Right lobe of liver (tissue), 6 donors: ENCODE results near the gene GPX7. TPM values are rescaled to one million over a fixed set of nuclear protein-coding genes. Genes with fewer than 3 reads are reported as not detected.
A peak's percentile ranks its signal among the peaks of the same experiment; 100 is the strongest.

ENCODE experiments used
- ATAC-seq, 4 donors: fragments of 200-7000 bp; cut with Tn5 transposase; one replicate each; pipeline ENCODE4 v1.9.1; 2020; ENCODE audit warnings: mild to moderate bottlenecking in 4 of 4, moderate library complexity in 4 of 4
- DNase-seq, 3 donors: peaks; one replicate each; pipeline ENCODE4 v3.0.0-alpha.2; 2020
- H3K27ac ChIP-seq, 3 donors: fragments of 200-600 bp; one replicate each; pipeline ENCODE4 v1.8.0; 2022
- H3K27me3 ChIP-seq, 2 donors: fragments of 200-600 bp; one replicate each; pipeline ENCODE4 v1.8.0; 2022
- H3K36me3 ChIP-seq, 4 donors: fragments of 200-600 bp; sonication (generic) in 1 of 4; one replicate each; pipeline versions ENCODE4 v1.5.1 to v1.8.0; 2017 to 2022; ENCODE audit warnings: control low read depth in 1 of 4
- H3K4me1 ChIP-seq, 4 donors: fragments of 200-600 bp; sonication (generic) in 1 of 4; one replicate each; pipeline versions ENCODE4 v1.5.1 to v1.8.0; 2017 to 2022; ENCODE audit warnings: control low read depth in 1 of 4
- H3K4me3 ChIP-seq, 3 donors: fragments of 200-600 bp; one replicate each; pipeline ENCODE4 v1.8.0; 2022
- H3K9me3 ChIP-seq, 4 donors: fragments of 200-600 bp; sonication (generic) in 1 of 4; one replicate each; pipeline versions ENCODE4 v1.5.1 to v1.8.0; 2017 to 2022; ENCODE audit warnings: control low read depth in 1 of 4
- POLR2A ChIP-seq: fragments of 450-650 bp; IDR thresholded peaks from one replicate; pipeline ENCODE4 v1.6.1; 2017; ENCODE audit warnings: antibody characterized with exemption, mild to moderate bottlenecking
- WGBS: methylation state at CpG from one replicate; pipeline ENCODE4 v1.1.6; 2018; ENCODE audit warnings: low coverage, low lambda C conversion rate; ENCODE audit not compliant: insufficient coverage; ENCODE audit errors: missing lambda C conversion rate; 5-methylcytosine and 5-hydroxymethylcytosine counted together
- intact Hi-C, 2 donors: fragments of 100-400 bp; cut with DNase I; formaldehyde crosslinking; loops; one replicate each; pipeline versions ENCODE4 v1.11.2 to v1.14.1; 2022
- total RNA-seq, 6 experiments: library from RNA; depleted of rRNA in 2 of 6; stranded (reverse); fragments of >200 nt in 2 of 6; fragmentation: NEBNext Ultra II Directional in 3 of 6; extraction: Animal tissue kit (Norgen Biotek cat#: 25700) in 3 of 6; gene quantifications; one replicate each; pipeline versions ENCODE4 v1.1.0 to v1.2.4, GENCODE V29; 2016 to 2023
- TF ChIP-seq, protein P1 (sequence below), 4 donors: fragments of 200-600 bp in 3 of 4; fragments of 450-650 bp in 1 of 4; IDR thresholded peaks; one replicate each; pipeline versions ENCODE4 v1.5.1 to v1.8.0; 2016 to 2022; ENCODE audit warnings: antibody characterized with exemption in 4 of 4, mild to moderate bottlenecking in 2 of 4
- donor health status: DM: no; HTN: yes; CAD: no.
- donor health status: DM: no; HTN: no; CAD: no.
- donor health status: DM: no; HTN: no; CAD: no.
- donor health status: DM: no; HTN: yes; CAD: no.
- donor health status: DM: no; HTN: yes; CAD: no.

GPX7 gene
- total RNA-seq, 6 experiments from 2014 or later, result 1.6 to 4.3 (median 2.7) TPM

DNA sequence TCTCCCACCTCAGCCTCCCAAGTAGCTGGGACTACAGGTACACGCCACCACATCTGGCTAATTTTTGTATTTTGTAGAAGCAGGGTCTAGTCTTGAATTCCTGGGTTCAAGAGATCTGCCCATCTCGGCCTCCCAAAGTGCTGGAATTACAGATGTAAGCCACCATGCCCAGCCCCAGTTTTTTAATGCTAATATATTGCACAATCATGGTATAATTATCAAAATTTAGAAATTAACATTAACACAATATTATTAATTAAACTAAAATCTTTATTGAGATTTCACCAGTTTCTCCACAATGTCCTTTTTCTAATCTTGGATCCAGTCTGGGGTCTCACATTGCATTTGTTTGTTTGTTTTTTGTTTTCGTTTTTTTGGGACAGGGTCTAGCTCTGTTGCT is 21.9 kb upstream of the GPX7 start:
- no peak overlapping the region for H3K27ac ChIP-seq
- no peaks in the 10 kb centered on the region for H3K4me1 ChIP-seq
- no peaks in the 10 kb centered on the region for H3K9me3 ChIP-seq
- no peak for ATAC-seq
- WGBS, result 42% methylated on average over 2 of the region's 3 CpGs
- intact Hi-C loops, result no loop called here
- H3K36me3 ChIP-seq, result no peaks in the 10 kb centered on the region
- H3K27me3 ChIP-seq, result no peaks in the 10 kb centered on the region
- TF ChIP-seq, protein P1, sequence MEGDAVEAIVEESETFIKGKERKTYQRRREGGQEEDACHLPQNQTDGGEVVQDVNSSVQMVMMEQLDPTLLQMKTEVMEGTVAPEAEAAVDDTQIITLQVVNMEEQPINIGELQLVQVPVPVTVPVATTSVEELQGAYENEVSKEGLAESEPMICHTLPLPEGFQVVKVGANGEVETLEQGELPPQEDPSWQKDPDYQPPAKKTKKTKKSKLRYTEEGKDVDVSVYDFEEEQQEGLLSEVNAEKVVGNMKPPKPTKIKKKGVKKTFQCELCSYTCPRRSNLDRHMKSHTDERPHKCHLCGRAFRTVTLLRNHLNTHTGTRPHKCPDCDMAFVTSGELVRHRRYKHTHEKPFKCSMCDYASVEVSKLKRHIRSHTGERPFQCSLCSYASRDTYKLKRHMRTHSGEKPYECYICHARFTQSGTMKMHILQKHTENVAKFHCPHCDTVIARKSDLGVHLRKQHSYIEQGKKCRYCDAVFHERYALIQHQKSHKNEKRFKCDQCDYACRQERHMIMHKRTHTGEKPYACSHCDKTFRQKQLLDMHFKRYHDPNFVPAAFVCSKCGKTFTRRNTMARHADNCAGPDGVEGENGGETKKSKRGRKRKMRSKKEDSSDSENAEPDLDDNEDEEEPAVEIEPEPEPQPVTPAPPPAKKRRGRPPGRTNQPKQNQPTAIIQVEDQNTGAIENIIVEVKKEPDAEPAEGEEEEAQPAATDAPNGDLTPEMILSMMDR (IDR thresholded peaks at IDR 0.05), result no peak
- TF ChIP-seq POLR2A, result no peak
- DNase-seq, result no peak
- no peak overlapping the region for H3K4me3 ChIP-seq

DNA sequence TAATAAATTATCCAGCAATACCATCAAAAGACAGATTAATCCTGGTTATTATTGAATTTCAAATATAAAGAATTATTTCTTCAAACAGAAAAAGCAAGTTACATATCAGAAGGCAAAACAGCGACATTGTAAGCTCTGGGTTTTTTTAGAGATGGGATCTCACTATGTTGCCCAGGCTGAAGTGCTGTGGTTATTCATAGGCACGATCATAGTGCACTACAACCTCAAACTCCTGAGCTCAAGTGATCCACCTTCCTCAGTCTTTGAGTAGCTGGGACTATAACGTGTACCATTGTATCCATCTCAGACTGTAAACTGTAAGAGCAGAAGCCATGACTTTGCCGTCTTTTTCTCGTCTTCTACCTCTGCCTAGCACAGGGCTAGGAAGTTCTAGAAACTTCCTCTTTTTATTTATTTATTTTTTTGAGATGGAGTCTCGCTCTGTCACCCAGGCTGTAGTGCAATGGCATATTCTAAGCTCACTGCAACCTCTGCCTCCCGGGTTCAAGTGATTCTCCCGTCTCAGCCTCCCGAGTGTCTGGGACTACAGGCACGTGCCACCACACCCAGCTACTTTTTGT is 20.0 kb upstream of the GPX7 start:
- intact Hi-C loops, result no loop called here
- Histone ChIP-seq H3K4me1 (no peaks in the 10 kb centered on the region), H3K9me3 (no peaks in the 10 kb centered on the region), H3K4me3 (no peak overlapping the region), H3K36me3 (no peaks in the 10 kb centered on the region), H3K27ac (no peak overlapping the region), H3K27me3 (no peaks in the 10 kb centered on the region)
- WGBS, result 89% methylated on average over 10 of the region's 10 CpGs
- DNase-seq (no peak), ATAC-seq (no peak)
- TF ChIP-seq POLR2A, result no peak
- TF ChIP-seq, protein P1 (IDR thresholded peaks at IDR 0.05), result no peak

DNA sequence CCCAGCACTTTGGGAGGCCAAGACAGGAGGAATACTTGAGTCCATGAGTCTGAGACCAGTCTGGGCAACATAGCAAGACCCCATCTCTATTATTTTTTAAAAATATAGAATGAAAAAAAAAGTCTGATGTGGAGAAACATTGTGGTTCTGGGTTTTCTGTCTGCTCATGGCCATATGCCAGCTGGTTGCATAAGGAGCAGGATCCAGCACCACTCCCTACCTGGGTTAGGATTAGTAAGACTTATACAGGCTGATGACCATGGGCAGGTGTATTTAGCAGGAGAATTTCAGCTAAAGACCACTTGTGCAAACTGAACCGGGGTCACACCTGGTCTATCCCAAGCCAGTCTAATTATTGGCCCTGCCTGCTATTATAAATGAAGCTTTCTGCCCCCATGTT is 16.7 kb upstream of the GPX7 start:
- Histone ChIP-seq H3K36me3 (no peaks in the 10 kb centered on the region), H3K4me1 (no peaks in the 10 kb centered on the region), H3K27me3 (no peaks in the 10 kb centered on the region), H3K9me3 (no peaks in the 10 kb centered on the region), H3K4me3 (no peak overlapping the region), H3K27ac (no peak overlapping the region)
- TF ChIP-seq POLR2A, result no peak
- TF ChIP-seq, protein P1 (IDR thresholded peaks at IDR 0.05), result no peak
- 80% methylated on average over 1 of the region's 1 CpG for WGBS
- intact Hi-C loops, result no loop called here
- ATAC-seq (peak in 2 of 4 donors; percentile 46 to 57), DNase-seq (peak in 1 of 3 donors; percentile 58)

DNA sequence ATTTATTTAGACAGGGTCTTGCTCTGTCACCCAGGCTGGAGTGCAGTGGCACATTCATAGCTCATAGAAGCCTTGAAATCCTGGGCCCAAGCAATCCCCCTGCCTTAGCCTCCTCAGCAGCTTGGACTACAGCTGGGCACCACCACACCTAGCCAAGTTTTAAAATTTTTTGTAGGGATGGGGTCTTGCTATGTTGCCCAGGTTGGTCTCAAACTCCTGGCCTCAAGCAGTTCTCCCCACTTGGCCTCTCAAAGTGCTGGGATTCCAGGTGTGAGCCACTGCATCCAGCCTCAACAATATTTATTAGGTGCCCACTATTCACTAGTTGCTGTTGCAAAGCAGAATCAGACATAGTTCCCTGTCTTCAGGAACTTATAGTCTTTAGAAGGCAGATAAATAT is 14.1 kb upstream of the GPX7 start:
- H3K36me3 ChIP-seq, result no peaks in the 10 kb centered on the region
- TF ChIP-seq, protein P1 (IDR thresholded peaks at IDR 0.05), result no peak
- no peak for TF ChIP-seq POLR2A
- H3K9me3 ChIP-seq, result no peaks in the 10 kb centered on the region
- no peak overlapping the region for H3K4me3 ChIP-seq
- no peak for DNase-seq
- H3K27ac ChIP-seq, result no peak overlapping the region
- no peaks in the 10 kb centered on the region for H3K27me3 ChIP-seq
- no peaks in the 10 kb centered on the region for H3K4me1 ChIP-seq
- no peak for ATAC-seq
- intact Hi-C loops, result no loop called here

DNA sequence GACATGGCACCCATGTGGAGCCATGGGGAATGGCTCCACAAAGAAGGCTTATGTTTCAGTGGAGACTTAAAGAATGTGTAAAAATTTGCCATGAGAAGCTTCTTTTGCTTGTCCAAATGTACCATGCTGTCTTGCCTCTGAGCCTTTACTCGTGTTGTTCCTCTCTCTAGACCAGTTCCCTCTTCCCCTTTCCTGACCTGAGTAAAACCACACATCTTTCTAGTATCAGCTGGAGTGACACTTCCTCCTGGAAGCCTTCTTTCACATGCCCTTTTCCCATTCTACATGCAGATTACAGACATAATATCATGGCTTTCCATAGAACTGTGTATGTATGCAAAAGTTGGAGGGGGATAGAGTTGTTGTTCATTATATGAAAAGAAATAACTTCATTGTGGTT is 13.6 kb upstream of the GPX7 start:
- 52% methylated on average over 1 of the region's 1 CpG for WGBS
- Histone ChIP-seq H3K36me3 (no peaks in the 10 kb centered on the region), H3K4me3 (no peak overlapping the region), H3K27ac (no peak overlapping the region), H3K9me3 (no peaks in the 10 kb centered on the region), H3K27me3 (no peaks in the 10 kb centered on the region), H3K4me1 (no peaks in the 10 kb centered on the region)
- ATAC-seq (peak in 2 of 4 donors; percentile 37 to 48), DNase-seq (no peak)
- TF ChIP-seq, protein P1 (IDR thresholded peaks at IDR 0.05), result no peak
- no peak for TF ChIP-seq POLR2A
- intact Hi-C loops, result no loop called here
